Cortex of kidney (tissue), 1 donor: ENCODE data around the gene NCAPG2.
"Not testable (repeated sequence)": the region's sequence is repeated elsewhere in the genome, so short reads cannot be mapped to it uniquely, and the experiment has no call there.

Experiments used
- DNase-seq: peaks from one replicate; lab custom pipeline; 2025; lab: John Stamatoyannopoulos, UW

NCAPG2 gene

GRCh38 chr7:158705234-158705850, 738 bp upstream of the NCAPG2 start:
- no peak for DNase-seq

GRCh38 chr7:158703679-158704523, 703 bp downstream of the NCAPG2 start:
- not testable (repeated sequence) for DNase-seq

GRCh38 chr7:158702944-158703343, 1.7 kb downstream of the NCAPG2 start:
- no peak for DNase-seq

GRCh38 chr7:158702196-158702595, 2.4 kb downstream of the NCAPG2 start:
- DNase-seq, result no peak

- DNase-seq, result no peak
Observed at GRCh38 chr7:158700008-158700407, 4.6 kb downstream of the NCAPG2 start.

GRCh38 chr7:158699341-158699740, 5.3 kb downstream of the NCAPG2 start:
- no peak for DNase-seq

GRCh38 chr7:158698657-158699195, 5.9 kb downstream of the NCAPG2 start:
- no peak for DNase-seq

- not testable (repeated sequence) for DNase-seq
Observed at GRCh38 chr7:158697597-158697996, 7.0 kb downstream of the NCAPG2 start.

GRCh38 chr7:158695726-158696452, 8.7 kb downstream of the NCAPG2 start:
- no peak for DNase-seq

GRCh38 chr7:158695056-158695455, 9.5 kb downstream of the NCAPG2 start:
- no peak for DNase-seq

- no peak for DNase-seq
Observed at GRCh38 chr7:158694650-158695049, 10.0 kb downstream of the NCAPG2 start.

GRCh38 chr7:158689488-158689887, 15.1 kb downstream of the NCAPG2 start:
- no peak for DNase-seq

- no peak for DNase-seq
Observed at GRCh38 chr7:158687406-158687805, 17.2 kb downstream of the NCAPG2 start.

GRCh38 chr7:158685693-158686092, 18.9 kb downstream of the NCAPG2 start:
- DNase-seq, result no peak

GRCh38 chr7:158684329-158684728, 20.3 kb downstream of the NCAPG2 start:
- DNase-seq, result no peak

- no peak for DNase-seq
Observed at GRCh38 chr7:158683541-158683940, 21.1 kb downstream of the NCAPG2 start.

GRCh38 chr7:158682456-158682855, 22.1 kb downstream of the NCAPG2 start:
- no peak for DNase-seq

GRCh38 chr7:158680754-158681153, 23.9 kb downstream of the NCAPG2 start:
- DNase-seq, result no peak

GRCh38 chr7:158676906-158677305, 27.7 kb downstream of the NCAPG2 start:
- no peak for DNase-seq

- no peak for DNase-seq
Observed at GRCh38 chr7:158676171-158676840, 28.3 kb downstream of the NCAPG2 start.

GRCh38 chr7:158672975-158673374, 31.6 kb downstream of the NCAPG2 start:
- DNase-seq, result no peak

GRCh38 chr7:158668086-158668485, 36.5 kb downstream of the NCAPG2 start:
- DNase-seq, result not testable (repeated sequence)
